Stomach (tissue), 4 donors: ENCODE results near the gene ANKRD11.

Experiments
- CTCF ChIP-seq, 7 experiments: fragments of 450-650 bp in 4 of 7; fragments of 200-600 bp in 3 of 7; sonication (generic) in 3 of 7; IDR thresholded peaks; one replicate each; pipeline ENCODE4 v1.5.1; 2016 to 2019; ENCODE audit warnings: antibody characterized with exemption in 7 of 7, control low read depth in 2 of 7, mild to moderate bottlenecking in 1 of 7
- POLR2A ChIP-seq, 4 donors: fragments of 450-650 bp; IDR thresholded peaks; one replicate each; pipeline ENCODE4 v1.6.1; 2016; ENCODE audit warnings: antibody characterized with exemption in 4 of 4, control low read depth in 2 of 4, mild to moderate bottlenecking in 1 of 4, moderate library complexity in 1 of 4
- POLR2AphosphoS5 ChIP-seq, 3 donors: sonication (generic); formaldehyde crosslinking; IDR thresholded peaks; one replicate each; pipeline ENCODE4 v1.6.1; 2016; ENCODE audit warnings: antibody characterized with exemption in 3 of 3

- TF ChIP-seq CTCF (IDR thresholded peaks at IDR 0.05) (no peak), POLR2AphosphoS5 (IDR thresholded peaks at IDR 0.05) (no peak), POLR2A (IDR thresholded peaks at IDR 0.05) (no peak)
Observed at GRCh38 chr16:89349947-89350633, 140.3 kb downstream of the ANKRD11 start.
